KOPT-K1 (cell line): Measurements from ENCODE around the gene RNF144B.
"Not testable (repeated sequence)": the region's sequence is repeated elsewhere in the genome, so short reads cannot be mapped to it uniquely, and the experiment has no call there.

ENCODE experiments used
- H3K27ac ChIP-seq: fragments of 200-600 bp; sonication (generic); 2 replicates; pipeline ENCODE4 v1.5.1; 2016; ENCODE audit warnings: antibody characterized with exemption, mild to moderate bottlenecking, low read depth, low read length; ENCODE audit not compliant: poor library complexity, severe bottlenecking
- H3K36me3 ChIP-seq: fragments of 200-600 bp; sonication (generic); 2 replicates; pipeline ENCODE4 v1.5.1; 2017; ENCODE audit warnings: antibody characterized with exemption, mild to moderate bottlenecking, low read length, moderate library complexity; ENCODE audit not compliant: insufficient read depth
- H3K9me3 ChIP-seq: fragments of 200-600 bp; sonication (generic); 2 replicates; pipeline ENCODE4 v1.5.1; 2017; ENCODE audit warnings: antibody characterized with exemption, low read length, mild to moderate bottlenecking; ENCODE audit not compliant: insufficient read depth, poor library complexity, severe bottlenecking

The RNF144B gene

DNA sequence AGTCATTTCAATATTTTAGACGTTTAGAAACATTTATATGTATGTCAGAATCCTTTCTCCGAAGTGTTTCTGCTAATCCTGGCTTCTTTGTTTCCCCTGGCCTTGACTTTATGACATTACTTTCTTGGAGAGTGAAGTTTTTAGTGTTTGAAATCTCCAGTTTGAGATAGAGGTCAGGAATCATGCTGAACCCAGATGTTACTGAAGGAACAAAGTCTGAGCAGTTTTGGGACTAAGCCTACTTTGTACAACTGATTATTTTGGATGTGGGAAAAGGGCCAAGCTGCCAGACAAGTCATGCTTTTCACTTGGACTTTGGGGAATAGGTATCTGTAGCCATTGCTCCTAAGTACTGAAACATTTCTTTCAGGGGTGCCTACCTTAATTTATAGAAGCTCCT is 2.3 kb downstream of the RNF144B start:
- H3K9me3 ChIP-seq, result no peaks in the 10 kb centered on the region
- H3K27ac ChIP-seq, result no peak overlapping the region
- H3K36me3 ChIP-seq, result no peaks in the 10 kb centered on the region

DNA sequence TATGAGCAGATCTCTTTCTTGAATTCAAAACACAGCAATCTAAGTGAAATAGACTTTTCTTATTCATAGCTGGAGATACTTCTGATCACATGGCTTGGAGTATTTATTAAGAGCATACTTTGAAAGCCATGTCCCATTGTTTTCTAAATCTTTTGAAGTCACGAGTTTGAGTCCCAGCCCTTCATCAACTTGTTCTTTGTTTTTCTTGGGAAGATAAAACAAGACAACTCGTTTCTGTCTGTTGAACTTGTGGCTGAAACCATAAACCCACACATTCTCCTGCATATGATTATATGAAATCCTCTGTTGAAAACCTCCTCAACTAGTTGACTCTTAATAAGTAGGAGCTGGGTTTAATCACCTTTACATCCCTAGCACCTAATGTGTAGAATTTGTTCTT is 3.3 kb downstream of the RNF144B start:
- Histone ChIP-seq H3K27ac (no peak overlapping the region), H3K9me3 (no peaks in the 10 kb centered on the region), H3K36me3 (no peaks in the 10 kb centered on the region)

DNA sequence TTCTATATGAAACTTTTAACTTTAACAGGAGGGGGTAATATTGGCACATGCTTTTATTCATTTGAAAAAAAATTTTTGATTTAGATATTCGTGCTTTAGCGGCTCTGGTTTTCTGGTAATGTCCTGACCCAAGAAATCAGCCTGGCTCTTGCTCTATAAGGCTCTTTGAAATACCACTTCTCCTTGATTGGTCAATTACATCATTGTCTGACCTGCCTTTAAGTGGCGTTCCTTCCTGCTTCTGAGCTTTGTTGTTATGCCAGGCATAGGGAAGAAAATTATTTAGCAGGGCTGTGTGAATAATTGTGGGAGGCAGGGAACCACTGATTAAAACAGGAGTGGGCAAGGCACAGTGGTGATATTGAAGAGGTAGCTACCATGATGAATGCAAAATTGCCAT is 3.9 kb downstream of the RNF144B start:
- Histone ChIP-seq H3K27ac (no peak overlapping the region), H3K36me3 (no peaks in the 10 kb centered on the region), H3K9me3 (no peaks in the 10 kb centered on the region)

DNA sequence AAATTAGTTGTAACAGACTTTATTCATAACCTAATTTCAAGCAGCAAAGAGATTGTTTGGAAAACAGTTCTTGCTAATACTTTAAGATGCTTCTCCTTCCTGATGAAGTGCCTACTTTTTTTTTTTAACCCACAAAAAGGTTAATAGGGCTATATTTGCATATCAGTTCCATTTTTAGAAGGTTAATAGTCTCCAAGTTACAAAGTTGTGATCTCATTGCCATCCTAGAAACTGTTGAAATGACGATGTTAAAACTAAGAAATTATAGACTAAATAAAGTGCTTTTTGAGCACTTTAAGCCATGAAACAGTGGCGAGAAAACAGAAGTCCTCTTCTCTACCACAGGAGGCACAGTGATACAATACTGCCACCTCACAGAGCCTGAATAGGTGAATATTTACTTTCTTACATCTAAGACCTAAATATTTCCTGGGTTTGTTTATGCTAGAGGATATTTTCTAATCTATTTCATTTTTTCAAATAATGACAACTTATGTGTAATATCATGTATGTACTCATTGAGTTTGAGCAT is 5.3 kb downstream of the RNF144B start:
- H3K27ac ChIP-seq, result no peak overlapping the region
- H3K9me3 ChIP-seq, result no peaks in the 10 kb centered on the region
- H3K36me3 ChIP-seq, result no peaks in the 10 kb centered on the region

DNA sequence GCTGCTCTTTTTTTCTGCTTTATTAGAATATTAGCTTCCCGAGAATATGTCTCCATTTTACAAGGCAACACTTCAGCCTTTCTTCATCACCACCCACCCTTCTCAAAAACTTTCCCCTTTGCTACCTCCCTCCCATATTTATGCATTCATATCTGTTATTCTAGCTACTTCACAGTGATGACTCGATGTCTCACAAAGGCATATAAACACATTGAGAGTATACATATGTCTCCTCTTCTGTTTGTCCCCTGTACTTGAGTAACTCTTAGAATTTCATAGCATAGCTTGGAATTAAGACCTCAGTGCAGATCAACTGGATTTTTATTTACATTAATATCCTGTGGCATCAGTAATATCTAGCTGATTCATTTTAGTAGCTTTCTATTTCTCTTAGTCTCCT is 6.5 kb downstream of the RNF144B start:
- no peaks in the 10 kb centered on the region for H3K36me3 ChIP-seq
- no peaks in the 10 kb centered on the region for H3K9me3 ChIP-seq
- H3K27ac ChIP-seq, result no peak overlapping the region

DNA sequence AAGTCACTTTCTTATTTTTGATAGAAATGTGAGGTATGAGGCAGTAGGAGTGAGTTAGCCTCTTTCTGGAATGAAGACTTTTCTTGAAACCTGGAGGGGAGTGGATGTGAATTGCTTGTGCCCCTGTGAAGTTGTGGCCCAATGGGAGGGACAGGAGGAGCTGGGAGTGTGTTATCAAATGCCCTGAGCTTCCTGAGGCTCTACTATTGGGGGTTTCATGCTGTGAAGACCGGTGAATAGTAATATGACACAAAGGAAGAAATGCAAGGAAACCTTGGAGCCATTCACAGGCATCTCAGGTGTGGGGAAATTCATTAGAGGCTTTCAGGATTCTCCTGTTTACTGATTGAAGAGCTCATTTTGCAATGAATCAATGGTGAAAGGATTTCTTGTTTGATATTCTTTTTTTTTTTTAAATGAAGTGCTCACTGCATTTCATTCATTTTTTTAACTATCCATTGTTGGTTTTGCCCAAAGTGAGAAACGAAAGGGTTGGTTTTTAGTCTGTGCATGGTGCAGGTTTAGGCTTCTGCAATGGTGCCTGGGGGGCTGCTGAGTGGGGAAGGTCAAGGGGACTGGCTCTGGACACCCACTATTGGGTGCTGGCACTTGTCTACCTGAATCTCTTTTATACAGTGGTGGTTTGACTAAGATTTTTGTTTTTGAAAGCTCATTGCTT is 8.2 kb downstream of the RNF144B start:
- Histone ChIP-seq H3K36me3 (no peaks in the 10 kb centered on the region), H3K27ac (no peak overlapping the region), H3K9me3 (no peaks in the 10 kb centered on the region)

DNA sequence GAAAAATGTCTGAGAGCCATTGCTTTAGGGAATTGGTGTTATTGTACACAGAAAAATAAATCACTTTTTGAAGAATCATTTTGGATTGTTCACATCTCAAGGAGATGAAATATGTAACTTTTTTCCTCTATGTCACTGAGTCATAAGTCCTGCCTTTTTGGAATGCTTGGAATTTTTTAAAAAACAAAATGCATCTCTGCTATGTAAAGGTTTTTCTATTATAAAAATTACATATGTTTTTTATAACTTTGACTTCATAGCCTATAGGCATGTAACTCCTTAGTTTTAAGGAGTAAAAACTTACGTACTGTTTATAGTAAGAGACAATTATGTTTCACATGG is 8.7 kb downstream of the RNF144B start:
- H3K9me3 ChIP-seq, result no peaks in the 10 kb centered on the region
- H3K27ac ChIP-seq, result no peak overlapping the region
- H3K36me3 ChIP-seq, result no peaks in the 10 kb centered on the region

DNA sequence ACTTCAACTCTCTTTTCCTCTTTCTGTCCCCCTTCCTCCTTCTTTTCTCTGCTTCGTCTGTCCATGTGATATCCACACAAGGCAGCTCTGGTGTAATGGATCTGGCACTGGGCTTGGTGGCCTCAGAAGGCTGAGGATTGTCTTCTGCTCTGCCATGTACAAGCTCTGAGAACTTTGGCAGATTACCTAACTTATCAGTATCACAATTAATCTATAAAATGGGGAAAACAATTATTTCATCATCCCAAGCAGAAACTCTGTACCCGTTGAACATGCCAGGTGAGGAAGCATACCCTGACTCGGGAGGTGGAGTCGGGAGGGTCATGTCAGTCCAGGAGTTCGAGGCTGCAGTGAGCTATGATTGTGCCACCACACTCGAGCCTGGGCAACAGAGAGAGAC is 10.6 kb downstream of the RNF144B start:
- no peaks in the 10 kb centered on the region for H3K9me3 ChIP-seq
- H3K27ac ChIP-seq, result no peak overlapping the region
- no peaks in the 10 kb centered on the region for H3K36me3 ChIP-seq

DNA sequence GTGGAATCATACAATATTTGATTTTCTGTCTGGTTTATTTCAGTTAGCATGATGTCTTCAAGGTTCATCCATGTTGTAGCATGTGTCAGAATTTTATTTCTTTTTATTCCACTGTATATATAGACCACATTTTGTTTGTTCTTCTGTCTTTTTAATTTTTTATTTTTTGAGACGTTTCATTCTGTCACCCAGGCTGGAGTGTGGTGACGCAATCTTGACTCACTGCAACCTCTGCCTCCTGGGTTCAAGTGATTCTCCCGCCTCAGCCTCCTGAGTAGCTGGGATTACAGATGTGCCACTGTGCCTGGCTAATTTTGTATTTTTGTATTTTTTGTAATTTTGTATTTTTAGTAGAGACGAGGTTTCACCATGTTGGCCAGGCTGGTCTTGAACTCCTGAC is 11.1 kb downstream of the RNF144B start:
- not testable (repeated sequence) for H3K36me3 ChIP-seq, H3K9me3 ChIP-seq, H3K27ac ChIP-seq

DNA sequence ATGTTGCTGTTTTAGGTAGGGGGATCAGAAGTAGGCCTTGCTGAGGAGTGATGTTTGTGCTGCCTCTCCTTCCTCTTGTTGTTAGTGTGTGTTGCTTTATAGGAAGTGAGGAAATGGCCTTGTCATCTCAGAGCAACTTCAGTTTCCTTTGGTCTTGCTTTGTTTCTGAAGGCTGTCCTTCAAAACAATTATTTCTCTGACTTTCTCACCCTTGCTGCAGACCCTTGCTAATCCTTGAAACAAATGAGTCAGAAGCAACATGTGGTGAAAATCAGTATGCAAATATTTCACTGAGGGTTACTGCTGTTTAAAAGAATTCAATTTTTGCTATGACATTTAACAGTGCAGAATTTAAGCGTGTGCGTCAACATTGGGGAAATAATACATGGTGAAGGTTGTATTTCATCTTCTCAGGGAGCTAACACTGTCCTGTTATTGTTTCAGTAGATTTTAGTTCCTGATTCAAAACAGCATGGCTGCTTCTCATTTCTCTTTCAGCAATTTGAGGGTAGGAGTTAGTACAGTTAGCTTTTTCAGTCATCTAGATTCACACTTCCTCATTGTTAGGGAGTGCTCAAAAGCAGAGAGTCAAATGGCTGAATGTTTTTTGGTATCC is 13.8 kb downstream of the RNF144B start:
- H3K27ac ChIP-seq, result no peak overlapping the region
- H3K9me3 ChIP-seq, result no peaks in the 10 kb centered on the region
- H3K36me3 ChIP-seq, result no peaks in the 10 kb centered on the region

DNA sequence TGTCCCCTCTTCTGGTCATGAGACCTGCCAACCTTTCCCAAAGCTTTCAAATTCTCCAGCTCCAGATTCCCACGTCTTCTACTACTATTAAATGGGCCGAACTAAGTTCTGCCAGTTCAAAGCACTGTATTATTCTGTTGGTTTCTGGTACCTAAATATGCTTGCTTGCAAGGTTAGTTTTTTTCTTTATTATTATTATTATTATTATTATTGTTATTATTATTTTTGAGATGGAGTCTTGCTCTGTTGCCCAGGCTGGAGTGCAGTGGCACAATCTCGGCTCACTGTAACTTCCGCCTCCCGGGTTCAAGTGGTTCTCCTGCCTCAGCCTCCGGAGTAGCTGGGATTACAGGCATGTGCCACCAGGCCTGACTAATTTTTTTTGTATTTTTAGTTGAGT is 17.8 kb downstream of the RNF144B start:
- not testable (repeated sequence) for H3K9me3 ChIP-seq, H3K27ac ChIP-seq, H3K36me3 ChIP-seq

DNA sequence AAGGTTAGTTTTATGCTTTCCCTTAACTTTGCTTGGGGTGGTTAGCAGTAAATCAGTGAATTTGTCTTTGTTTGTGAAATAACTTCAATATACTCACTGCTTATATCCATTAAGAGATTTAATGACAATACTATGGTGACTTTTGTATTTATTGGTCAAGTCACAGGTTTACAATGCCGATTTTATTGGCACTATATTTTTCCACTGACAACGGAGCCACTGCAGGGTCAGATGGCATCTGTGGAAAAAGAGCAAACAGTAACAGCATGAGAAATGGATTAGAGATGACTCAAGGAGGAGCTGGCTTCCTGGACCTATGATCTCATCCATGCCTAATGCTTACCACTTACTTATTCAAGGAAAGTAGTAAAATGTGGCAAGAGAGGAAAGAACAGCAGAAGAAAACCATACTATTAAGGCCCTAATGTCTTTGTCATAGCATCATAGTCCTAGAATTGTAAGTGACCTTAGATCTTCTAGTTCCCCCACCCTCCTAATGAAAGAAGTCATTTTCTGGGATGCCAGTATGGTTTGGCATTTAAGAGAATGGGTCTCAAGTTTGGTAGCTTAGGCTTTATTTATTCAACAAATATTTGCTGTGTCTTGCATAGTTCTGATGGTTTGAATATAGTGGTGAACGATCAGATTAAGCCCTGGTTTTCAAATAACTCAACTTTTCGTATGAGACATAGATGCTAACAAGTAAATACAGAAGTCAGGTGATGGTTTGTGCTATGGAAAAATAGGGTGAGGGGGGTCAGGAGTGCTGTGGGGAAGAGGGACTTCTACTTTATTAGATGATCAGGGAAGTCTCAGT is 18.5 kb downstream of the RNF144B start:
- H3K27ac ChIP-seq, result no peak overlapping the region
- H3K36me3 ChIP-seq, result no peaks in the 10 kb centered on the region
- H3K9me3 ChIP-seq, result no peaks in the 10 kb centered on the region

DNA sequence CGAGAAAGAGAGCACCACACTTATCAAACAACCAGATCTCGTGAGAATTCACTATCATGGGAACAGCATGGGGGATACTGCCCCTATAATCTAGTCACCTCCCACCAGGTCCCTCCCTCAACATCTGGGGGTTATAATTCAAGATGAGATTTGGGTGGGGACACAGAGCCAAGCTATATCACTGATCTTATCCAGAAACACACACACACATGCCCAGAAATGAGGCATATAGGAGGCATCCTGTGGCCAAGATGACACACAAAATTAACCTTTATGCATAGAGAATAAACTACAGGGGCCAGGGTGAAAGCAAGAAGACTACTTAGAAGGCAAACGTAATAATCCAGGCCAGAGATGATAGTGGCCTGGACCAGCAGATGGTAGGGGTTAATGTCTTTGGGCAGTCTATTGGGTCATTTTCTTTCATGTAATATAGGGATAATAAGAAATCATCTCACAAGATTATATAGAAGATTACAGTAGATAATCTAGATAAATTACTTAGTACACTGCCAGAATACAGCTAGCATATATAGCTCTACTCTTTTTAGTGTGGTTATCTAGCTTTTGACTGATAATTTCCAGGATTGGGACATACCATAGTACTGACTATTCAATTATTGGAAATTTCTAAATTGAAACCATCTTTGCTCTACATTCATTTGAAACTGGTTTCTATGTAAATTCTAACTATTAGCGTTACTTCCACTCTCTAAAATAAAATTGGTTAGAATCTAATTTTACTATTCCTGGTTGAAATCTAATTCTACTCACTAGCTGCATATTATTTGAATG is 20.0 kb downstream of the RNF144B start:
- Histone ChIP-seq H3K36me3 (no peaks in the 10 kb centered on the region), H3K9me3 (no peaks in the 10 kb centered on the region), H3K27ac (no peak overlapping the region)

DNA sequence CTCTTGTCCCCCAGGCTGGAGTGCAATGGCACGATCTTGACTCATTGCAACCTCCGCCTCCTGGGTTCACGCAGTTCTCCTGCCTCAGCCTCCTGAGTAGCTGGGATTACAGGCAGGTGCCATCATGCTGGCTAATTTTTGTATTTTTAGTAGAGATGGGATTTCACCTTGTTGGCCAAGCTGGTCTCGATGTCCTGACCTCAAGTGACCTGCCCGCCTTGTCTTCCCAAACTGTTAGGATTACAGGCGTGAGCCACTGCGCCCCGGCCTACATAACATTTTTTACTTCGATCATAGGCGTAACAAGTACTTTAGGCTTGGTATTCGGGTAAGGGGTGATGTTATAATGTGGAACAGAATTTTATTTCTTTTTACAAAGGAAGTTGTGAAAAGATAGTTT is 22.5 kb downstream of the RNF144B start:
- not testable (repeated sequence) for H3K36me3 ChIP-seq, H3K27ac ChIP-seq, H3K9me3 ChIP-seq

DNA sequence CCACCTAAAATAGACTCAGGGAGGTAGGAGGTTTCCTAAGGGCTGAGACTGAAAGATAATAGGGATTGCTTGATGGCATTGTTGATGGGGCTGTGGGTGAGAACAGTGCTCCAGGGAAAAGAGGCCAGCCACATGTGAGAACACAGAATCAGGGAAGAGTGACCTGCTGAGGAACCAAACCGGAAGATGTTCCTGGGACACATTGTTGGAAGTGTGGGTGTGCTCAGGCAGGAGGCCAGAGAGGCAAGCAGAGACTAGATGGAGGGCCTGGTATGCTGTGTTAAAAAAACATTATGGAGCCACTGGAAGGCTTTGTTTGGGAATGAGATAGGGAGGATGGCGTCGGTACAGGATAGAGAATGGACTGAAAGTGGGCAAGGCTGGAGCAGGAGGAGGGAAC is 23.3 kb downstream of the RNF144B start:
- Histone ChIP-seq H3K36me3 (no peaks in the 10 kb centered on the region), H3K27ac (no peak overlapping the region), H3K9me3 (no peaks in the 10 kb centered on the region)
